LNCAP (cell line): Measurements from ENCODE around the gene NUDT9.

Source experiments
- TF ChIP-seq, protein P1 (sequence below): fragments of 450-650 bp; IDR thresholded peaks from 2 replicates; pipeline ENCODE4 v1.5.1; 2017; ENCODE audit warnings: mild to moderate bottlenecking

The NUDT9 gene

DNA sequence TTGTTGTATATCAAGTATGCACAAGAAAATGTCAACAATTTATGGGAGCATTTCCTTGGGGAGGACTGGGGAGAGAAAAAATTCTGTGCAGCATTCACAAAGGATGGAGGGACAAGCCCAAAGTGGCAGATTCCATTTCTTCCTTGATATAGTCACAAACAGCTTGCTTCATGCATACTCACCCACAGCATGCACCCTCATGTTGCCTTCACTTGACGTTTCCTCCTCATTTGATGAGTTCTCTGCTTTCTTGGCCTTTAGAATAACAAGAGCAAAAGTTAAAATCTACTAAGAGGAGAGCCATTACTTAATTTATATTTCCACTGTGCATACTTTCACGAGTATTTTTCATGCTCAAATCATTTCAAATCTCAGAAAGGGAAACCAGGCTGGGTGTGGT is 69.1 kb downstream of the NUDT9 start:
- TF ChIP-seq, protein P1, sequence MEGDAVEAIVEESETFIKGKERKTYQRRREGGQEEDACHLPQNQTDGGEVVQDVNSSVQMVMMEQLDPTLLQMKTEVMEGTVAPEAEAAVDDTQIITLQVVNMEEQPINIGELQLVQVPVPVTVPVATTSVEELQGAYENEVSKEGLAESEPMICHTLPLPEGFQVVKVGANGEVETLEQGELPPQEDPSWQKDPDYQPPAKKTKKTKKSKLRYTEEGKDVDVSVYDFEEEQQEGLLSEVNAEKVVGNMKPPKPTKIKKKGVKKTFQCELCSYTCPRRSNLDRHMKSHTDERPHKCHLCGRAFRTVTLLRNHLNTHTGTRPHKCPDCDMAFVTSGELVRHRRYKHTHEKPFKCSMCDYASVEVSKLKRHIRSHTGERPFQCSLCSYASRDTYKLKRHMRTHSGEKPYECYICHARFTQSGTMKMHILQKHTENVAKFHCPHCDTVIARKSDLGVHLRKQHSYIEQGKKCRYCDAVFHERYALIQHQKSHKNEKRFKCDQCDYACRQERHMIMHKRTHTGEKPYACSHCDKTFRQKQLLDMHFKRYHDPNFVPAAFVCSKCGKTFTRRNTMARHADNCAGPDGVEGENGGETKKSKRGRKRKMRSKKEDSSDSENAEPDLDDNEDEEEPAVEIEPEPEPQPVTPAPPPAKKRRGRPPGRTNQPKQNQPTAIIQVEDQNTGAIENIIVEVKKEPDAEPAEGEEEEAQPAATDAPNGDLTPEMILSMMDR: no peak

DNA sequence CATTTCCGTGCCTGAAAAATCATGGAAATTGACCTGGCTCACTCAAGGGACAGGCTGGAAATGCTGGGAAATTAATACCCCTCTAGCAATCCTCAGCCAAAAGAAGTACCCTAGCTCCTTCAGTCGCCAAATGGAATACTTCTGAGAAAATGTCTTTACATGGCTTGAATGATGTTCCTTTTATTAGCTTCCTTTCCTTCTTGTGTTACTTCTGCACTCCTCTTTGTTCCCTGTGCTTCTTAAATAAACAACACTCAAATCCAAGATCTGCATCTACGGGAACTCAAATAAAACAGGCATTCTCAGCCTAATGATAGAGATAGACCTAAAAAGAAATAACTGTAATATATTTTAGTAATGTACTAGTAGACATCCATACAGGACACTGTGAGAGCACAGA is 70.7 kb downstream of the NUDT9 start:
- TF ChIP-seq, protein P1: no peak

DNA sequence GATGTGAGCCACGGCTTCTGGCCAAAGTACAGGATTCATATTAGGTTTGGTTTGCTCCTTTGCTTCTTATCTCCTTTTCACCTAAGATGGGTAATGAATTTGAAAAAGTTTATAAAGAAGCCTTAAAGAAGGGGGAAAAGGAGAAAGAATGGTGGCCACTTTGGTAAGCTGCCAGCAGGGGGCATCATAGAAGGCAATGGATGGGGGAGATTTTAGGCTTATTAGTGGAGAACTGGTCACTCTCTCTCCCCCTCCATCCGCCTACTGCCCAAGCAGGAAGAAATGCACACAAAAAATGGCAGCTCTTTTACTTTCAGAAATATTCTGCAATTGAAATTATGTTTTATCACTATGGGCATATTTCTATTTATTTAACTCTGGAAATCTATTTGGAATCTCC is 74.8 kb downstream of the NUDT9 start:
- TF ChIP-seq, protein P1: no peak; the same call in 1 of the 2 replicates

DNA sequence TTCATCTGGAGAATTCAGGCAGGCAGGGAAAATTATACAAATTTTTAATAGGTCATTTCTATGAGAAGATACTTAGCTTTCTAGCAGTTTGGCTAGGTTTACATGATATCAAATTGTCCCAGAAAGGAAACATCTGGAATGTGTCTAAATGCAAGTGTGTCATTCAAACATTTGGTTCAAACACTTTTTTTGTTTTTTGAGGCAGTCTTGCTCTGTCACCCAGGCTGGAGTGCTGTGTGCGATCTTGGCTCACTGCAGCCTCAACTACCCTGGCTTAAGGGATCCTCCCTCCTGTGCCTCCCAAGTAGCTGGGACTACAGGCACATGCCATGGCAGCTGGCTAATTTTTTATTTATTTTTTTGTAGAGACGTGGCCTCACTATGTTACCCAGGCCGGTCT is 75.2 kb downstream of the NUDT9 start:
- TF ChIP-seq, protein P1: no peak

DNA sequence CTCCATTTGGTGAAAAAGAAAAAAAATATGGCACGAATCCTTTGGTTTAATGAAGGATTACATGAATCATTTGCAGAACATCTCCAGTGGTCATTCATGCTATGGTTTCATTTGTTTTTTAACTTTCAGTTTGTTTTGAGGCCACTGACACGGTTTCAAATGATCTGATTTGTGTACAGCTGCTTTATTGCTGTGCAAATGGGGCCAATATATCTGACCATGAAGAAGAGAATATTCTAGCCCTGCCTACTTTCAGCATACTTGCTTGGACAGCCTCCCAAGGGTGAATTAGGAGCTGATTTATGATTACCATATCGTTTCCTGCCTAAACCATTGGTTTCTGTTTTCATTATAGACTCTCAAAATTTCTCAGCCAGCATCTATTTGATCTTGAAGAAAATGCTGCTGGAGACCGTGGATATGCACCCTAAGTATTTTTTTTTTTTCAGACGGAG is 76.1 kb downstream of the NUDT9 start:
- TF ChIP-seq, protein P1: no peak

DNA sequence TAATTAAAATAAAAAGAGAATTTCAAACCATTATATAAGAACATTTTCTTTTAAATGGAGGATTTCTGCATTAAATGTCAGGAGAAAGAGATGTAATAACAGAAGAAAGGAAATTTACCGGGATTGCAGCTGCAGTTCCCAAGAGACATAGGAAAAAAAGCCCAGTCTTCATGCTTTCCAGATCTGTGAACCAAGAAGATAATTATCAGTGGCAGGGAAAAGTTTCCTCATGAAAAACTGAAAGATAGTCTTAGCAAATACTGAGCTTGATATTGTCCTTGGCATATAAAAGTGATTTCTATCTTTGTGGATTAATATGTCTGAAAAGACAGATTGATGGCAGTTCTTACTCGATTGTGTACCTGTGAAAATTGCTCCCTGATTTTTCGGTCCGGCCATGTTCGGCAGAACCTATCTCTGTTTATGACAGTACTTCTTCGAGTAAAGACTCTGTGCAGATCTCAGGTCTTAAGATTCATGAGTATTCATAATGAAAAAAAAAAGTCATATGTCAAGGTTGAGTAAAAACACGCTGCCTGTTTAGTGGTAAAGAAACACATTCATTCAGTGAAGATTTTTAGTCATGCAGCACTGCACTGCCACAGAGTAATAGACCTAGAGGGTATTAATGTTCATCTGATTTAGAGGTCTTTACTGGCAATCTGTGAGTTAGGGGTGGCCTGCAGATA is 77.2 kb downstream of the NUDT9 start:
- TF ChIP-seq, protein P1: no peak

DNA sequence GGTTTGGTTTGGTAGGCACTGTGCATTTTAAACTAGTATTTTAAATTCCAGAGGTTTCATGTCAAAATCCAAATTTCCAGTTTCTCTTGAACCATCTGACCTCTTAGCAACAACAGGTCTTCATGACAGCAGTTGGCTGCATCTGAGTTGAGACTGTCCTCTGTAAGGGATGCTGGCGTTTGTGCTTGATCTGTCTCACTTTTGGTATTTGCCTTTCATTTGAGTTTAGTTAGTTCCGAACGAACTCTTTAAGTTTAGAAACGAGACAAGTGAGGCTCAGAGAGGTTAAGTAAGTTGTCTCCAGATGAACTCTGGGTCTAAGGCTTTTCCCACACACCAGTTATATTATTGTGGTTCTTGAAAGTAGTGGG is 77.7 kb downstream of the NUDT9 start:
- TF ChIP-seq, protein P1: no peak
